GM10248 (cell line): ENCODE results near the gene ANO7.

Experiments used
- CTCF ChIA-PET: fragments of 300-600 bp; sonication (Branson Sonifier 250); formaldehyde crosslinking; extraction: SDS; loops from one replicate; lab custom pipeline; 2021; ENCODE audit warnings: antibody characterized with exemption; lab: Yijun Ruan, JAX
- POLR2A ChIA-PET: fragments of 350-650 bp; sonication (Branson Sonifier 250); formaldehyde crosslinking; extraction: SDS; loops from one replicate; lab custom pipeline; 2020; ENCODE audit warnings: antibody characterized with exemption; lab: Yijun Ruan, JAX
- DNase-seq: peaks from one replicate; pipeline ENCODE4 v3.0.0; 2012; ENCODE audit errors: extremely low spot score
- CTCF ChIP-seq: IDR thresholded peaks from 2 replicates; pipeline ENCODE4 v1.5.1; 2012; ENCODE audit warnings: mild to moderate bottlenecking, low read depth; ENCODE audit errors: extremely low read depth, missing control alignments, control extremely low read depth

ANO7 gene

GRCh38 chr2:241229563-241230401 is 41.3 kb downstream of the ANO7 start:
- CTCF ChIA-PET, result interaction anchor here (1.4 to 1.6 kb wide), 2 partner anchors 11 to 152 kb away, joined by 3 to 4 read pairs; no protein-coding TSS in a partner anchor
- POLR2A ChIA-PET, result interaction anchor here (0.6 kb wide), 1 partner anchor 137 kb away, joined by 4 read pairs; no protein-coding TSS in a partner anchor
- DNase-seq, result no peak
- no peak for TF ChIP-seq CTCF

GRCh38 chr2:241230435-241230834 is 42.0 kb downstream of the ANO7 start:
- TF ChIP-seq CTCF, result no peak
- ChIA-PET CTCF (interaction anchor here (1.4 kb wide), 1 partner anchor 11 kb away, joined by 4 read pairs; no protein-coding TSS in a partner anchor), POLR2A (no interaction called here)
- no peak for DNase-seq

- ChIA-PET POLR2A (interaction anchor here (0.6 kb wide), 1 partner anchor 109 kb away, joined by 3 read pairs; no protein-coding TSS in a partner anchor), CTCF (interaction anchor here (0.9 to 1.1 kb wide), 3 partner anchors 14 to 154 kb away, joined by 3 read pairs; no protein-coding TSS in a partner anchor)
- no peak for DNase-seq
- TF ChIP-seq CTCF, result no peak
Observed at GRCh38 chr2:241232736-241233575, 44.5 kb downstream of the ANO7 start.

- CTCF ChIA-PET, result no interaction called here
Observed at GRCh38 chr2:241234066-241234790, 45.8 kb downstream of the ANO7 start.

GRCh38 chr2:241234962-241235740 is 46.7 kb downstream of the ANO7 start:
- no peak for TF ChIP-seq CTCF
- no peak for DNase-seq
- CTCF ChIA-PET, result no interaction called here
- POLR2A ChIA-PET, result no interaction called here

More at GRCh38 chr2:241234066-241234790, 45.8 kb downstream of the ANO7 start:
- TF ChIP-seq CTCF, result no peak
- POLR2A ChIA-PET, result no interaction called here
- DNase-seq, result no peak
